ENCODE data around the gene LCAT.
"Not testable (repeated sequence)": the region's sequence is repeated elsewhere in the genome, so short reads cannot be mapped to it uniquely, and the experiment has no call there.

LCAT gene

GRCh38 chr16:67931712-67932461, 12.0 kb downstream of the LCAT start, which contains the start of gene CTRL:
TSS of gene CTRL (minus strand) at chr16:67931862. CDS start at chr16:67931852, 10 bp downstream.
- no peak for DNase-seq (ENCODE audit: low spot score)

DNA sequence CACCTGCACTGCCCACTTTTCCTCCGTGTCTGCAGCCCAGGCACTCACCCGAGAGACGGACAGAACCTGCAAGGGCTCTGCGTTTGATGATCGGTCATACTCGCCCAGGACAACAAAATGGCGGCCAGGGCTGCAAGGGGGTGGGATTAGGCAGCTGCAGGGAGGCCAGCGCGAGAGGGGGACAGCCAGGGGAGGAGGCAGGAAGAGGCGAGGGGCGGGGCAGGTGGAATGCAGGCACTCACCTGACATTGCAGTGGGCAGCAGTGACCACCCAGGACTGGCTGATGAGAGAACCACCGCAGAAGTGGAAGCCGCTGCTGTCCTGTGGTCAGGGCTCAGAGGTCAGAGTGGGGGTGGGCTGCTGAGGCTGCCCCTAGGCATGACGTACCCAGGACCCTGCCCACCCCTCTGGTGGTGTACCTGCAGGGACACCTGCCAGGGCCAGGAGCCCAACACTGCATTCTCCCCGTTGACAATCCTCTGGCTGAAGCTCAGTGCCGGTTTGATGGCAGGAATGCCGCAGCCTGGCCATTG, 13.2 kb downstream of the LCAT start:
- no peak for DNase-seq (ENCODE audit: low spot score)

GRCh38 chr16:67930191-67930590, 13.7 kb downstream of the LCAT start:
- no peak for DNase-seq (ENCODE audit: low spot score)

DNA sequence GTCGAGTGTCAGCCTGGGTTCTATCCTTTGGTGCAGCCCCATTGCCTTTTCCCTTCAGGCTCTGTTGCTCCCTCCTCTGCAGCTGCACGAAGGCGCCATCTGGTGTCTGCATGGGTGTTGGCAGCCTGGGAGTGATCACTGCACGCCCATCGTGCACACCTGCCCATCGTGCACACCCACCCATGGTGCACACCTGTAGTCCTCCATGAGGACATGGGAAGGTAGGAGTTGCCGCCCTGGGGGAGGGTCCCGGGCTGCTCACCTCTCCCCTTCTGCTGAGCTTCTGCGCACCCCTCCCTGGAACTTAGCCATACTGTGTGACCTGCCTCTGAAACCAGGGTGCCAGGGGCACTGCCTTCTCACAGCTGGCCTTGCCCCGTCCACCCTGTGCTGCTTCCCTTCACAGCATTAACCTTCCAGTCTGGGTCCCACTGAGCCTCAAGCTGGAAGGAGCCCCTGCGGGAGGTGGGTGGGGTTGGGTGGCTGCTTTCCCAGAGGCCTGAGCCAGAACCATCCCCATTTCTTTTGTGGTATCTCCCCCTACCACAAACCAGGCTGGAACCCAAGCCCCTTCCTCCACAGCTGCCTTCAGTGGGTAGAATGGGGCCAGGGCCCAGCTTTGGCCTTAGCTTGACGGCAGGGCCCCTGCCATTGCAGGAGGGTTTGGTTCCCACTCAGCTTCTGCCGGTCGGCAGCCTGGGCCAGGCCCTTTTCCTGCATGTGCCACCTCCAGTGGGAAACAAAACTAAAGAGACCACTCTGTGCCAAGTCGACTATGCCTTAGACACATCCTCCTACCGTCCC, 15.2 kb downstream of the LCAT start:
- DNase-seq (ENCODE audit: low spot score): peak; percentile 88

DNA sequence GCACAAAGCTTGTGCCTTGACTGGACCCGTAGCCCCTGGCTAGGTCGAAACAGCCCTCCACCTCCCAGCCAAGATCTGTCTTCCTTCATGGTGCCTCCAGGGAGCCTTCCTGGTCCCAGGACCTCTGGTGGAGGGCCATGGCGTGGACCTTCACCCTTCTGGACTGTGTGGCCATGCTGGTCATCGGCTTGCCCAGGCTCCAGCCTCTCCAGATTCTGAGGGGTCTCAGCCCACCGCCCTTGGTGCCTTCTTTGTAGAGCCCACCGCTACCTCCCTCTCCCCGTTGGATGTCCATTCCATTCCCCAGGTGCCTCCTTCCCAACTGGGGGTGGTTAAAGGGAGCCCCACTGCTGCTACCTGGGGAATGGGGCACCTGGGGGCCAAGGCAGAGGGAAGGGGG, 15.8 kb downstream of the LCAT start:
- DNase-seq (ENCODE audit: low spot score): no peak

GRCh38 chr16:67927131-67927941, 16.6 kb downstream of the LCAT start:
- no peak for DNase-seq (ENCODE audit: low spot score)

GRCh38 chr16:67926181-67926750, 17.7 kb downstream of the LCAT start:
- DNase-seq (ENCODE audit: low spot score): no peak

DNA sequence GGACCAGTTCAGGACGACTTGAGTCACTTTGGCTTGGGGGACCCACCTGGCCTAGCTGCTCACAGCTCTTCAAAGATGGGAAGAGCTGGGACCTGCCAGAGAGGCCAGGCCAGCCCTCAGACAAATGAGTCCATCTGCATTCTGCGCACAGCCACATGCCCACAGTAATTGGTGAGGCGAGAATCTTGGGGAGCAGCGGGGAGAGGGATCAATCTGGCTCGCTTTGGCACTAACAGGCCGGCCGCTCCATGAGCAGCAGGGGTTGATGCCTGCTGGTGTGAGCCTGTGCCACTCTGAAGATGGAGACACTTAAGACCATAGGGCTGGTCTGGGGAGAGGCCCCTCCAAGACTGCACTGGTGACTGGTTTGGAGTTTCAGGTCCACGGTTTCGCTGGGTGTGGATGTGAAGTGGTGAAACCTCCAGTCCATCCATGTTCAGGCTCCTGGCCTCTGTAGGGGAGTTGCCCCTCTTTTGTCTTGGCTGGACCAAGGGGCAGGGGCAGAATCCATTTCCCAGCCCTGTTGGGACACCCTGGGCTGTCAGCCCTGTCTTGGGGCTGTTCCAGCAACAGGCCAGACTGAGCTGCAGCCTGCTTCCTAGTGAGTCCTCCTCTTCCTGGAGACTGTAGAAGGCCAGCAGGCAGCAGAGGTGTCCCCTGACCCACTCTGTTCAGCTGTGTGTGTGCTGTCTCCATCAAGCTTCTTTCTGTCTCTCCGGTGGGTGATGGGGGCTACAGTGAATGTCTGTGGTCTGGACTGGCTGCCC, 19.6 kb downstream of the LCAT start:
- DNase-seq (ENCODE audit: low spot score): no peak

DNA sequence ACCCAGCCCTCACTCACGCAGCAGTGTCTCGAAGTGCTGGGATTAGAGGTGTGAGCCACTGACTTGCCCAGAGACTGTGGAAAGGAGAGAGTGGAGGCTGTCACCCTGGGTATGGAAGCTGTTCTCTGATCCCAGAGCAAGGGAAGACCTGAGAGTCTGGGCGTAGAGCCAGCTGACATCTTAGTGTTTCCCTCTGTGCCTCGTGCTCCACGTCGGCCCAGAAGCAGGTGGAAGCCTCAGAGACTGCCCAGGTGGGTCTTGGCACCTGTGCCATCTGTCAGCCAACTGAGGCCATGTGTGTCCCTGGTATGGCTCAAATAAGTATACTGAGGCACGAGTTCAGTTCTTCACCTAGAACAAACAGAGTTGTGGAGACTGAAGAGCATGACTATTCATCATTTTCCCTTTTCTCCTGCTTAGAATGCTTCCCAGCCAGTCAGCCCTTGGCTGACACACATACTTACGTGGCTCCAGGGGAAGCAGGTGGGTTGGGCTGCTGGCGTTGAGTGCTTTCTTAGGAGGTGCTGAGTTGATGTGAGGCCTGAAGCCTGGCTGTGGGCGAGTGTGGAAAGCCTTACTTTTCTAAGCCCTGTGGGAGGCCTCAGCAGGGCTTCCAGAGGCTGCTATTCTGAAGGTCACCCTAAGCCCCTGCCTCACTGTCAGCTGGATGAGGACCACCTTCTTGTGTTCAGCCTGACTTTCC, 20.4 kb downstream of the LCAT start:
- DNase-seq (ENCODE audit: low spot score): no peak

DNA sequence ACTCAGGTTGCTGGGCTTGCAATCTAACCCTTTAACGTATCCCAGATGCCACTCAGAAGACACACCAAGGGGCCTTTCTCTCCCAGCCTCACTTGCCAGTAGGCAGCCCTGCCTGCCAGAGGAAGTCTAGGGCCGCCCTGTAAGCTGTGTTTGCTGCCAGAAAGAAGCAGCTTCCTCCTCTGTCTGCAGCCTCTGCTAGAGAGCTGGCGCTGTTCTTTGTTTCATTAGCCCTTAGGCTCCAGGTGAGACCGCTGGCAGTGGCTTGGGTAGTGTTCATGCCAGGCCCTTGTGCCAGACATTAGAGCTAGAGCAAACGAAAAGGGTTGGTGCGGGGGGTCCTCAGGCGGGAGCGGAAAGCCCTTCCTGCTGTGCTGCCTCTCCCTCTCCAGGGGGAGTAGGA, 21.2 kb downstream of the LCAT start:
- no peak for DNase-seq (ENCODE audit: low spot score)

DNA sequence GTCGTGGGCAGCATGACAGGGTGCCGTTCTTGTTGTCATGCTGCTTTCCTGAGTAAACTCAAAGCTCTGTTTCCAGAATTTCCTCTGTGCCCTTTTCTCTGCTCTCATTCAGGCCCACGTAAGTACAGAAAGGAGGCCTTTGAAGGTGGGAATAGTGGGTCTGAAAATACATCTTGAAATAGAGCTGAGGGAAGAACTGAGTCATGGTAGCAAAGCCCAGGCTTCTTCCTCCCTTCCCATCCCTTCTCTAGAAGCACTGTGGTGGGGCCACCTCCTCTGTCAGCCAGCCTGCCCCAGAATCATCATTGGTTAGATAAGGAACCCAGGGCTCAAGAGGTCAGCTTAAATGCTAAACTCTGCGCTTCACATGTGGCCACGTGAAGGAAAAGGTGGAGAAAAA, 21.7 kb downstream of the LCAT start:
- DNase-seq (ENCODE audit: low spot score): no peak

DNA sequence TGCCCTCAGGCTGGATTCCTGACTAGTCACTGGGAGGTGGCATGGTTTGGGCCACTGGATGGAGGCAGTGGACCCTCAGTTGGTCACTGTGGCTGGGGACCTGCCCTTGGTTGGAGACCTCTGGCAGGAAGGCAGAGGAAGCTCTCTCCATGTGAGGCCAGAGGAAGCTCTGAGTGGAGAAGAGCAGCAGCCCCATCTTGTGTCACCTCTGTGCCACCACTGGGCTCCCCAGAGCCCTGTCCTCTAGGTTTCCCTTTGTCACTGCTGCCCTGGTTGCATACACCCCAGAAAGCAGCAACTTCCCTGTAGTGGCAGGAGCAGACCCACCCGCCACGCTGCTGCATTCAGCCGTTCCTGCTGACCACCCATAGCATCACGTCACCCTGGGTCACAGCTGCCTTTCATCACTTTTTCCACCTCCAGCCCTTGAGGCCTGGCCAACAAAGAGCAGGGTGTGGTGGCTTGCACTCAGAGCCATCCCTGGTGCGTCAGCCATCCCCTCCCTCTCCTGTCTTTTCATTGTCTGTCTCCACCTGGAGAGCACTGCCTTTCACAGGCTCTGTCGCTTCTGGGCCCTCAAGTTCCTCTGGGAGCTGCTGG, 24.2 kb downstream of the LCAT start:
- DNase-seq (ENCODE audit: low spot score): peak; percentile 52

DNA sequence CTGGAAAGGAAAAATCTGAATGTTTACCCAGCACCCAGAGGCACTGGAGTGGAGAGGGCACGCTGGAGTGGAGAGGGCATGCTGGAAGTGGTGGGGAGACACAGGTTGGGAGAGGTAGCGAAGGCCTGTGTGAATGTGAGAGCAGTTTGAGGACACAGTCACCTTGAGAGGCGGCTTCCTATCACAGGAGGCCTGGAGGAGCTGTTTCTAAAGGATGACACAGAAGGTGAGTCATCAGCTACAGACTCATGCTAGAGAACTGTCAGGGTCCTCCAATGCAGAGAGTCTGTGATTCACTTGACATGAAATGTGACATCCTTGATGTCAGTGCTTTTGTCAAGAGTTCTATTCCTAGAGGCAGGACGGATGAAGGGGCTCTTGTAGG, 26.1 kb downstream of the LCAT start:
- DNase-seq (ENCODE audit: low spot score): peak; percentile 86

GRCh38 chr16:67917140-67917851, 26.6 kb downstream of the LCAT start:
- peak; percentile 55 for DNase-seq (ENCODE audit: low spot score)

DNA sequence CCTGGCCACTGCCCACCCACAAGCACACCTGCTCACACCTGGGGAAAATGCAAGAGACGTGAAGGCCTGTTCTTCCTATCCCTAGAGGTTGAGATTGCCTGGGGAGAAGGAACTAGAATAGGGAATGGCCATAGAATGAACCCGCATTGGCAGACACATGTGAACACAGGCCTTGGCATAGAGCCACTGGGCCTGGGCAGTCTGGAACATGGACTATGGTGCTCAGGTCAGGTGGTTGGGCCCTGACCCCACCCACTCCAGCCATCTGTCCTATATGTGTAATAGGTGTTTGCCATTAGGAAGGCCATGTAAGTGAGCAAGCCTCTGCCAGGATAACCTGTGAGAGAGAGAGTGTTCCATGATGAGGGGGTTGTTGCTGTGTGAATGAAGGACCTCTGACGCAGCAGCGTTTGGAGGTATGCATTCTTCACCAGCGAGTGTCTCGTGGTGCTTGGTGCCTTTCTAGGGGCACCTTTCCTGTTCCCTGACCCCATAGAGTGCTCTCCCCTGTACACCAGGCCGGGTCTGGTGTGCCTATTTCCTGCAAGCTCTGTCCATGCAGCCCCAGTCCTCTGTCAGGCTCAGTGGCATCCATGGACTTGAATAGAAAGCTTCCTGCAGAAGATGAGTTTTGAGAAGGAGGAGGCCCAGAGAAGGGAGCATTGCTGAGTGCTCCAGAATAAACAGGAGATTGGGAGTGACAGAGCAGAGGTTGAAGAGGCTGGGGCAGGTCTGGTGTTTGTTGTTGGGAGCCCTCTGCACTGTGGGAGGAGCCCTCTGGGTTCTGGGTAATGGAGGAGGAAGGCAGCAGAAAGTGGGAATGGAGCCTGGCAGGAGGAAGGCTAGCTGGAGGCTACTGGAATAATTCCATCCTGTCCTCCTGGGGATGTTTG, 27.8 kb downstream of the LCAT start:
- no peak for DNase-seq (ENCODE audit: low spot score)

GRCh38 chr16:67915496-67915769, 28.5 kb downstream of the LCAT start:
- not testable (repeated sequence) for DNase-seq (ENCODE audit: low spot score)

GRCh38 chr16:67914758-67915495, 29.0 kb downstream of the LCAT start:
- no peak for DNase-seq (ENCODE audit: low spot score)

GRCh38 chr16:67910158-67910557, 33.8 kb downstream of the LCAT start:
- DNase-seq (ENCODE audit: low spot score): peak; percentile 69
